Lower leg skin (tissue), 4 donors: ENCODE measurements around the gene SMAP1. TPM values are rescaled to one million over a fixed set of nuclear protein-coding genes. Genes with fewer than 3 reads are reported as not detected.

Experiments
- DNase-seq, 2 donors: peaks; one replicate each; pipeline ENCODE4 v3.0.0-alpha.2; 2019; ENCODE audit warnings: low spot score in 2 of 2
- H3K4me3 ChIP-seq: fragments of 200-600 bp; sonication (generic); 2 replicates; pipeline ENCODE4 v1.5.1; 2017; ENCODE audit warnings: mild to moderate bottlenecking, low read depth; ENCODE audit not compliant: poor library complexity, severe bottlenecking
- POLR2A ChIP-seq, 2 donors: fragments of 450-650 bp; IDR thresholded peaks; one replicate each; pipeline ENCODE4 v1.6.1; 2016 to 2017; ENCODE audit warnings: antibody characterized with exemption in 2 of 2, mild to moderate bottlenecking in 1 of 2, moderate library complexity in 1 of 2
- WGBS, 2 donors: methylation state at CpG; one replicate each; pipeline ENCODE4 v1.1.5; 2018; 5-methylcytosine and 5-hydroxymethylcytosine counted together
- intact Hi-C: fragments of 100-400 bp; cut with DNase I; formaldehyde crosslinking; loops from one replicate; pipeline ENCODE4 v1.15.0; 2023; ENCODE audit warnings: low total_unique reads
- total RNA-seq, 4 donors: library from RNA; depleted of rRNA; stranded (reverse); fragments of >200 nt; gene quantifications; one replicate each; pipeline ENCODE4 v1.1.0, GENCODE V29; 2016
- TF ChIP-seq, protein P1 (sequence below), 3 donors: fragments of 450-650 bp; IDR thresholded peaks; one replicate each; pipeline ENCODE4 v1.5.1; 2016; ENCODE audit warnings: antibody characterized with exemption in 3 of 3, mild to moderate bottlenecking in 3 of 3, moderate library complexity in 2 of 3

SMAP1 gene
- total RNA-seq, 4 donors from 2014 or later: 30.7 to 37.7 (median 34.9) TPM

- no peak for DNase-seq
- intact Hi-C loops: no loop called here
- H3K4me3 ChIP-seq: no peak overlapping the region
- TF ChIP-seq, protein P1, sequence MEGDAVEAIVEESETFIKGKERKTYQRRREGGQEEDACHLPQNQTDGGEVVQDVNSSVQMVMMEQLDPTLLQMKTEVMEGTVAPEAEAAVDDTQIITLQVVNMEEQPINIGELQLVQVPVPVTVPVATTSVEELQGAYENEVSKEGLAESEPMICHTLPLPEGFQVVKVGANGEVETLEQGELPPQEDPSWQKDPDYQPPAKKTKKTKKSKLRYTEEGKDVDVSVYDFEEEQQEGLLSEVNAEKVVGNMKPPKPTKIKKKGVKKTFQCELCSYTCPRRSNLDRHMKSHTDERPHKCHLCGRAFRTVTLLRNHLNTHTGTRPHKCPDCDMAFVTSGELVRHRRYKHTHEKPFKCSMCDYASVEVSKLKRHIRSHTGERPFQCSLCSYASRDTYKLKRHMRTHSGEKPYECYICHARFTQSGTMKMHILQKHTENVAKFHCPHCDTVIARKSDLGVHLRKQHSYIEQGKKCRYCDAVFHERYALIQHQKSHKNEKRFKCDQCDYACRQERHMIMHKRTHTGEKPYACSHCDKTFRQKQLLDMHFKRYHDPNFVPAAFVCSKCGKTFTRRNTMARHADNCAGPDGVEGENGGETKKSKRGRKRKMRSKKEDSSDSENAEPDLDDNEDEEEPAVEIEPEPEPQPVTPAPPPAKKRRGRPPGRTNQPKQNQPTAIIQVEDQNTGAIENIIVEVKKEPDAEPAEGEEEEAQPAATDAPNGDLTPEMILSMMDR (IDR thresholded peaks at IDR 0.05): no peak
- no peak for TF ChIP-seq POLR2A (IDR thresholded peaks at IDR 0.05)
- WGBS, 2 donors: 58 to 69% methylated on average over 3 of the region's 3 CpGs
These were observed 123.0 kb downstream of the SMAP1 start for GRCh38 chr6:70790483-70791224.

- intact Hi-C loops: no loop called here
- DNase-seq: no peak
- H3K4me3 ChIP-seq: no peak overlapping the region
- WGBS, 2 donors: 90 to 100% methylated on average over 1 of the region's 1 CpG
- no peak for TF ChIP-seq POLR2A (IDR thresholded peaks at IDR 0.05)
- TF ChIP-seq, protein P1 (IDR thresholded peaks at IDR 0.05): no peak
These were observed 129.9 kb downstream of the SMAP1 start for GRCh38 chr6:70797625-70798024.

DNA sequence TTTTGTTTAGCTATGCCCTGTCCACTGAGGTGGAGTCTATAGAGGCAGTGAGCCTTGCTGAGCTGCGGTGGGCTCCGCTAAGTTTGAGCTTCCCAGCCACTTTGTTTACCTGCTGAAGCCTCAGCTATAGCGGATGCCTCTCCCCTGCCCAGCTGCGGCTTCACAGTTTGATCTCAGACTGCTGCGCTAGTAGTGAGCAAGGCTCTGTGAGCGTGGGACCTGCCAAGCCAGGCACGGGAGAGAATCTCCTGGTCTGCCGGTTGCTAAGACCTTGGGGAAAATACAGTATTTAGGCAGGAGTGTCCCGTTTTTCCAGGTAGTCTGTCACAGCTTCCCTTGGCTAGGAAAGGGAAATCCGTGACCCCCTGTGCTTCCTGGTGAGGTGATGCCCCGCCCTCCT lies 138.4 kb downstream of the SMAP1 start:
- no peak for DNase-seq
- intact Hi-C loops: no loop called here
- WGBS, 2 donors: 96 to 97% methylated on average over 11 of the region's 11 CpGs
- no peak for TF ChIP-seq POLR2A (IDR thresholded peaks at IDR 0.05)
- TF ChIP-seq, protein P1 (IDR thresholded peaks at IDR 0.05): no peak
- no peak overlapping the region for H3K4me3 ChIP-seq

GRCh38 chr6:70811788-70812187 lies 144.1 kb downstream of the SMAP1 start:
- H3K4me3 ChIP-seq: no peak overlapping the region
- intact Hi-C loops: no loop called here
- no peak for DNase-seq
- TF ChIP-seq POLR2A (IDR thresholded peaks at IDR 0.05): no peak
- TF ChIP-seq, protein P1 (IDR thresholded peaks at IDR 0.05): no peak
- WGBS, 2 donors: 88 to 89% methylated on average over 6 of the region's 6 CpGs

DNA sequence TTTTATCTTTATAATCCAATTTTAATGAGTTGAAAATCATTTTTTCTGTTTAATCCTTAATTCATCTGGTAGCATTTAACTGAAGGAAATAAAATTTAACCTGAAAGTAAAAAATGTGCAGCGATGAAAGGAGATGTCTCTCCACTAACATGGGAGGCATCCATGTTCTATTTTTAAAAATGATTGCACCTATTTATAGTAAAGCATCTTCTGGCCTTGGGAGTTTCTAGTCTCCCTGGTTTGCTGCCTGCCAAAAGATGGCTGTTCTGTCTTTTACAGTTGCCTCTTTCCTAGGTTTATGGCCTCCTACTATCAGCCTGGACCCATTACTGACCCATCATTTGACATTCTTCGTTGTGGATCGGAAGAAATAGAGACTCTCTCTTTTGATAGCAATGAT lies 146.2 kb downstream of the SMAP1 start:
- DNase-seq: no peak
- H3K4me3 ChIP-seq: no peak overlapping the region
- intact Hi-C loops: no loop called here
- 85 to 90% methylated on average over 3 of the region's 3 CpGs for WGBS, 2 donors
- TF ChIP-seq POLR2A (IDR thresholded peaks at IDR 0.05): no peak
- TF ChIP-seq, protein P1 (IDR thresholded peaks at IDR 0.05): no peak

DNA sequence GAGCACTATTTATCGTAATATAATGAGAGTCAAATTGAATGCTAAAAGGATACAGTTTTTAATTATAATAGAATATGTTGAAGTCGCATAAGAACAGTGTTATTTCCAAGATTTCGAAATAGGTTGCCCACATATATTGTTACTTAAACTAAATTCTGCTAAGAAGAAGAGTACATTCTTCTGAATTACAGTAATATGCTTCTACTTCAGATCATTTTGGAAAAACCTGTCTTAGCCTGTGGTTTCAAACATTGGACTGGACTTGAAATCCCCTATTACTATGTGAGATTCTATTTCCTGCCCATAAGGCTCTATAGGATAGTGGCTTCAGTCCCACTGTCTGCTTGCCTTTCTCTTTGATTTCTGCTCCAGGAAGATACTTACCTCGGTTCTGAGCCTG lies 152.0 kb downstream of the SMAP1 start:
- no peak overlapping the region for H3K4me3 ChIP-seq
- intact Hi-C loops: no loop called here
- DNase-seq: no peak
- TF ChIP-seq, protein P1 (IDR thresholded peaks at IDR 0.05): no peak
- no peak for TF ChIP-seq POLR2A (IDR thresholded peaks at IDR 0.05)
- 94% methylated on average over 4 of the region's 4 CpGs for WGBS, 2 donors
